ENCODE measurements around the gene TDRD10. TPM values are rescaled to one million over a fixed set of nuclear protein-coding genes. Genes with fewer than 3 reads are reported as not detected.

Gene TDRD10
- polyA plus RNA-seq, 4 donors = 0.81 to 3.4 (median 1.6) TPM; not detected in 1

DNA sequence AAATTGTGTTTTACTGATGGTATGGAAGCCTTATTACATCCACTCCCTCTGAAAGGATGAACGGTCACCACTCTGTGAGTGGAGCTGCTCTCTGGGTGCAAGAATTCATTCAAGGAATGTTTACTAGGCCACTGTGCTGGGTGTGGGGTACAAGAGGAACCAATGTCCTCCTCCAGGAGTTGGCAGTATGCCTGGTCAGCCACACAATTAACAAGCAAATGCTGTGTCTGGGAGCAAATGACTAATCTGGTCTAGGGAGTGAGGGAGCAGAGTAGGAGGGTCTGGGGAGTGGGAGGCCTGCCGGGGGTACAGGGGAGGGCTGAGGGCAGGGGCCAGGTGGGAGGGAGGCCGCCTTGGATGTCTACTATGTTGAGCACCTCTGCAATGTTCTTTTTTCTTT is 27.2 kb upstream of the TDRD10 start:
- H3K27ac ChIP-seq (ENCODE audit: low read depth in 1 of 3, low read length in 2 of 3) = no peak overlapping the region
- no peak for FAIRE-seq
- no peaks in the 10 kb centered on the region for H3K9me3 ChIP-seq (ENCODE audit: control insufficient read depth in 2 of 2, insufficient read depth in 1 of 2, low read depth in 1 of 2, low read length in 1 of 2)

DNA sequence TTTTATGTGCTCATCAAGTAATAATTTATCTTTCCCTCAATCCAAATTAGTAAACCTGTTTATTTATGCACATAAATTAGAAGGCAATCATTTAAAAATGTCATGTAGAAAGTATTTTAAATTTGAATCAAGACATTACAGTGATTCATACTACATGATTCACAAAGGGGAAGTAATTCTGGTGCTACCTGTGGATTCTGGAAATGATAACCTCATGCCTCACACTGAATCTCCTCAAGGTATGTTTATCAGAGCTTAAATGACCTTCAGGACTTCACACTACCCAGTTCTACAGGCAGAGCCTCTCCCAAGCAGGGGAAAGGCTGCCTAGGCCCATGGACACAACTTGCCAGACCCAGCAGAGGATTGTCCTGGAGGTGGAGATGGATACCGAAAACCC is 25.2 kb upstream of the TDRD10 start:
- H3K4me3 ChIP-seq (ENCODE audit: low read depth in 1 of 3, low read length in 3 of 3) = no peak overlapping the region
- DNase-seq (peak in 1 of 2 donors; percentile 68), FAIRE-seq (no peak)
- no peaks in the 10 kb centered on the region for H3K9me3 ChIP-seq (ENCODE audit: control insufficient read depth in 2 of 2, insufficient read depth in 1 of 2, low read depth in 1 of 2, low read length in 1 of 2)
- peak overlapping the region in 1 of 3 donors; percentile 60 for H3K27ac ChIP-seq (ENCODE audit: low read depth in 1 of 3, low read length in 2 of 3)
- no peaks in the 10 kb centered on the region for H3K36me3 ChIP-seq (ENCODE audit: control insufficient read depth in 3 of 3, insufficient read depth in 2 of 3, low read depth in 1 of 3, low read length in 3 of 3)
- no peaks in the 10 kb centered on the region for H3K27me3 ChIP-seq (ENCODE audit: control insufficient read depth in 3 of 3, insufficient read depth in 3 of 3, low read length in 3 of 3)
- peaks cover 0 to 4% (median 0%) of the 10 kb centered on the region in 3 donors for H3K4me1 ChIP-seq (ENCODE audit: control insufficient read depth in 3 of 3, insufficient read depth in 2 of 3, low read depth in 1 of 3, low read length in 2 of 3)
- WGBS, 3 donors = 88 to 100% (median 95%) methylated on average over 1 of the region's 1 CpG

More for the DNA sequence above, 27.2 kb upstream of the TDRD10 start:
- no peaks in the 10 kb centered on the region for H3K27me3 ChIP-seq (ENCODE audit: control insufficient read depth in 3 of 3, insufficient read depth in 3 of 3, low read length in 3 of 3)
- WGBS, 3 donors = 16 to 45% (median 28%) methylated on average over 3 of the region's 3 CpGs
- no peak overlapping the region for H3K4me3 ChIP-seq (ENCODE audit: low read depth in 1 of 3, low read length in 3 of 3)
- H3K36me3 ChIP-seq (ENCODE audit: control insufficient read depth in 3 of 3, insufficient read depth in 2 of 3, low read depth in 1 of 3, low read length in 3 of 3) = no peaks in the 10 kb centered on the region
- DNase-seq = peak in 1 of 2 donors; percentile 93
- H3K4me1 ChIP-seq (ENCODE audit: control insufficient read depth in 3 of 3, insufficient read depth in 2 of 3, low read depth in 1 of 3, low read length in 2 of 3) = peaks cover 0 to 4% (median 0%) of the 10 kb centered on the region in 3 donors

DNA sequence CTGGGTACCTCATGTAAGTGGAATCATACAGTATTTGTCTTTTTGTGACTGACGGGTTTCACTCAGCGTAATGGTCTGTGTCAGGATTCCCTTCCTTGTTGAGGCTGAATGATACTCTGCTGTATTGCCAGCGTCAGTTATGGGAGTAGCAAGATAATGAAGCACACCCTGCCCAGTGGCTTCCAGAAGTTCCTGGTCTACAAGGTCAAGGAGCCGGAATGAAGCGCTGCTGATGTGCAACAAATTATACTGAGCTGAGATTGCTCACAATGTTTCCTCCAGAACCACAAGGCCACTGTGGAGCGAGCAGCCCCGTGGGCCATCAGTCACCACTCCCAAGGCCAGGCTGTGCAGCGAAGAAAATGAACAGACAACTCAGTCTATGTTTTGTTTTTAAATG is 24.0 kb upstream of the TDRD10 start:
- Histone ChIP-seq H3K27me3 (ENCODE audit: control insufficient read depth in 3 of 3, insufficient read depth in 3 of 3, low read length in 3 of 3) (no peaks in the 10 kb centered on the region), H3K4me1 (ENCODE audit: control insufficient read depth in 3 of 3, insufficient read depth in 2 of 3, low read depth in 1 of 3, low read length in 2 of 3) (peaks cover 0 to 4% (median 0%) of the 10 kb centered on the region in 3 donors), H3K36me3 (ENCODE audit: control insufficient read depth in 3 of 3, insufficient read depth in 2 of 3, low read depth in 1 of 3, low read length in 3 of 3) (no peaks in the 10 kb centered on the region), H3K27ac (ENCODE audit: low read depth in 1 of 3, low read length in 2 of 3) (peak overlapping the region in 2 of 3 donors; percentile 57 to 60), H3K9me3 (ENCODE audit: control insufficient read depth in 2 of 2, insufficient read depth in 1 of 2, low read depth in 1 of 2, low read length in 1 of 2) (no peaks in the 10 kb centered on the region), H3K4me3 (ENCODE audit: low read depth in 1 of 3, low read length in 3 of 3) (no peak overlapping the region)
- WGBS, 3 donors = 17 to 65% (median 30%) methylated on average over 8 of the region's 8 CpGs
- DNase-seq (peak; percentile 65 to 95), FAIRE-seq (no peak)

DNA sequence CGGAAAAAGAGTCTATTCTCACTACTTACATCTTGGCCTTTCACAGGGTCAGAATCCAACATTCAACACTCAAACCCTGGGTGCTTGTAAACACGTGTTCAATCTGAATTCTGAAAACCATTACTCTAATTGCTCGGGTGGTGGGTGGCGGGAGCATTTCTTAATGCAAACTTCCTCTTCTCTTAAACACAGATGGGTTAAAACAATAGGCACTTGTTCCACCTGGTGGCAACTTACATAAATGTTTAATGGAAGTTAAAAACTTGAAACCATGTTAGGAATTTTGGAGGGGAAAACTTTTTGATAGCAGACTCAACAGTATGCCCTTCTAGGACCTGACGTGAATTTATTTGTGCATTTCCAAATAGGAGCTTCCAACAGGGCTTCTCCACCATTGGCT is 23.4 kb upstream of the TDRD10 start:
- H3K4me1 ChIP-seq (ENCODE audit: control insufficient read depth in 3 of 3, insufficient read depth in 2 of 3, low read depth in 1 of 3, low read length in 2 of 3) = peaks cover 0 to 4% (median 0%) of the 10 kb centered on the region in 3 donors
- 11 to 42% (median 20%) methylated on average over 5 of the region's 5 CpGs for WGBS, 3 donors
- DNase-seq (peak; percentile 41 to 63), FAIRE-seq (no peak)
- no peaks in the 10 kb centered on the region for H3K27me3 ChIP-seq (ENCODE audit: control insufficient read depth in 3 of 3, insufficient read depth in 3 of 3, low read length in 3 of 3)
- no peak overlapping the region for H3K4me3 ChIP-seq (ENCODE audit: low read depth in 1 of 3, low read length in 3 of 3)
- H3K36me3 ChIP-seq (ENCODE audit: control insufficient read depth in 3 of 3, insufficient read depth in 2 of 3, low read depth in 1 of 3, low read length in 3 of 3) = no peaks in the 10 kb centered on the region
- H3K27ac ChIP-seq (ENCODE audit: low read depth in 1 of 3, low read length in 2 of 3) = peak overlapping the region in 1 of 3 donors; percentile 60
- H3K9me3 ChIP-seq (ENCODE audit: control insufficient read depth in 2 of 2, insufficient read depth in 1 of 2, low read depth in 1 of 2, low read length in 1 of 2) = no peaks in the 10 kb centered on the region

DNA sequence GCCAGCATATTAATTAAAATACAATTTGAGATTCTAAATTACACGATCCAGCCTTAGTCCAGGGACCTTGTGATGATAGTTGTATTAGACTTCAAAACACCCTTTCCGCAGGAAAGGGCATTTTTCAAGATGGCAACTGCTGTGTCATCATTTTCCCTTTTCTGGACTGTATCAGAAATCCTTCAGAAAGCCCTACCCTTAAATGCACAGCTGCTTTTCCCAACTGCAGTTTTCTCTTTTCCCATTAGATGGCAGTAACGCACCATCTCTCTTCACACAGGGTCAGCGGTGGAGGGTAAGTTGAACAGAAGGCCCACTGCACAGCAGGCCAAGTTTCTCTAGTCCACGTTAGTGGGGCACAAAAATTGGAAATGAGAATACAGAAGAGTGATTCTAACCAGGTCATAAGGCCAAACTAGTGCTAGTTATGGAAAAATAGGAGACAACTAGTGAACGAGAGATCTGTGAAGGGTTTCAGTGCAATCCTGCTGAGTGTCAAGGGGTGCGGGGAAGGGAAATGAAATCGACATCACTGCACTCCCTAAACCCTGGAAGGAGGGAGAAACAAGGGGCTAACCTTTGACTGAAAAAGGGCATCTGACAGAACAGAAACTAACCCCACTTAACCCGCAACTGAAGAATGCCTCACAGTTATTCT is 22.1 kb upstream of the TDRD10 start:
- no peak for FAIRE-seq
- no peaks in the 10 kb centered on the region for H3K36me3 ChIP-seq (ENCODE audit: control insufficient read depth in 3 of 3, insufficient read depth in 2 of 3, low read depth in 1 of 3, low read length in 3 of 3)

DNA sequence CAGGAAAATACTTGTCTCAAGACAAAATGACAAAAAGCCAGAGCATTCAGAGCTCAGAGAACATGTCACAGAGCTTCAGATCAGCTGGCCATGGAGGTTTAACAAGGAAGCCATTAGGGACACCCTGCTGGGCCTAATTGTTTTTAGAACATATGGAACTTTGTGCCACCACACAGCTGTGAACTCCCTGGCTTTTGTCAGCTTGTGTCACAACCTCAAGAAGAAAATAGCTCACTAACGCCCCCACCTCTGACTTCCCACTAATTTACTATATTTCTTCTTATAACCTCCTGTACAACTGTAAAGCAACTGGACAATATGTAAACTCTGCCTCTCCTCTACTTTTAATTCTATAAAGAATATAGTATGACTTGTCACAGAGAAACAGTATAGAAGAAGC is 21.0 kb upstream of the TDRD10 start:
- WGBS, 3 donors = 63 to 75% (median 67%) methylated on average over 1 of the region's 1 CpG
- FAIRE-seq (no peak), DNase-seq (no peak)
- Histone ChIP-seq H3K4me1 (ENCODE audit: control insufficient read depth in 3 of 3, insufficient read depth in 2 of 3, low read depth in 1 of 3, low read length in 2 of 3) (peaks cover 0 to 4% (median 0%) of the 10 kb centered on the region in 3 donors), H3K9me3 (ENCODE audit: control insufficient read depth in 2 of 2, insufficient read depth in 1 of 2, low read depth in 1 of 2, low read length in 1 of 2) (no peaks in the 10 kb centered on the region), H3K27ac (ENCODE audit: low read depth in 1 of 3, low read length in 2 of 3) (no peak overlapping the region), H3K4me3 (ENCODE audit: low read depth in 1 of 3, low read length in 3 of 3) (no peak overlapping the region), H3K36me3 (ENCODE audit: control insufficient read depth in 3 of 3, insufficient read depth in 2 of 3, low read depth in 1 of 3, low read length in 3 of 3) (no peaks in the 10 kb centered on the region), H3K27me3 (ENCODE audit: control insufficient read depth in 3 of 3, insufficient read depth in 3 of 3, low read length in 3 of 3) (no peaks in the 10 kb centered on the region)

More for the DNA sequence above, 22.1 kb upstream of the TDRD10 start:
- DNase-seq = peak; percentile 82 to 86
- Histone ChIP-seq H3K27ac (ENCODE audit: low read depth in 1 of 3, low read length in 2 of 3) (no peak overlapping the region), H3K27me3 (ENCODE audit: control insufficient read depth in 3 of 3, insufficient read depth in 3 of 3, low read length in 3 of 3) (no peaks in the 10 kb centered on the region), H3K9me3 (ENCODE audit: control insufficient read depth in 2 of 2, insufficient read depth in 1 of 2, low read depth in 1 of 2, low read length in 1 of 2) (no peaks in the 10 kb centered on the region), H3K4me1 (ENCODE audit: control insufficient read depth in 3 of 3, insufficient read depth in 2 of 3, low read depth in 1 of 3, low read length in 2 of 3) (peaks cover 0 to 4% (median 0%) of the 10 kb centered on the region in 3 donors), H3K4me3 (ENCODE audit: low read depth in 1 of 3, low read length in 3 of 3) (no peak overlapping the region)
- WGBS, 3 donors = 37 to 42% (median 38%) methylated on average over 9 of the region's 9 CpGs

DNA sequence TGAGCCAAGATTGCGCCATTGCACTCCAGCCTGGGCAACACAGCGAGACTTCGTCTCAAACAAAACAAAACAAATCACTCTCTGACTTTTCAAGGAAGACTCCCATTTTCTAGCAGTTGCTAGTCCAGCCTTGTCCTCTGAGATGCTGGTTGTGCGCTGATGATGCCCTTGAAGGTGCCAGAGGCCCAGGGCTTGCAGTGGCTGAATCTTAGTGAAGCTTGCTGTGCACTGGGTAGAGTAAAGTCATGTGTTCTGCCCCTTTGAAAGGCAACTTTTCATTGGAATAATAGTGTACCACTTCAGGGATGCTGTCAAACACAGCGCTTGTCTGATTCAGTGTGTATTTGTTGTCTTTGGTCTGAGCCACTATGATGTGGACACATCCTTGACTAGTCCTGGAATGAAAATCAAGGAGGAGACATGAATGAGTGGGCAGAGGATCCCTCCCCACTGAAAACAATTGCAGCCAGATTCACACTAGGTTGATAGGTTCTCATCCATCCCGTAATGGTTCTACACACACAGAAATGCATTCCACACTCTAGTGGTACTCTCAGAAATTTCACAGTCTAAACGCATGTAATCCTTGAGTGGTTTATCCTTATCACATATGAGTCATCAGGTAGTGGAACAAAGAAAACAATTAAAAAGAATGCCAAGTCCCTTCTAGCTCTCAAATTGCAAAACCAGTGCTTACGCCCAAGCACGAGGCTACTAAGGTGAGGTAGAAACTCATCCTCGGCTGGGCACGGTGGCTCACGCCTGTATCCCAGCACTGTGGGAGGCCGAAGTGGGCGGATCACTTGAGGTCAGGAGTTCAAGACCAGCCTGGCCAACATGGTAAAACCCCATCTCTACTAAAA is 17.8 kb upstream of the TDRD10 start:
- peaks cover 0 to 3% (median 0%) of the 10 kb centered on the region in 3 donors for H3K36me3 ChIP-seq (ENCODE audit: control insufficient read depth in 3 of 3, insufficient read depth in 2 of 3, low read depth in 1 of 3, low read length in 3 of 3)
- no peaks in the 10 kb centered on the region for H3K27me3 ChIP-seq (ENCODE audit: control insufficient read depth in 3 of 3, insufficient read depth in 3 of 3, low read length in 3 of 3)
- H3K4me3 ChIP-seq (ENCODE audit: low read depth in 1 of 3, low read length in 3 of 3) = no peak overlapping the region
- DNase-seq (peak in 1 of 2 donors; percentile 43), FAIRE-seq (no peak)
- H3K27ac ChIP-seq (ENCODE audit: low read depth in 1 of 3, low read length in 2 of 3) = peak overlapping the region in 1 of 3 donors; percentile 45
- no peaks in the 10 kb centered on the region for H3K9me3 ChIP-seq (ENCODE audit: control insufficient read depth in 2 of 2, insufficient read depth in 1 of 2, low read depth in 1 of 2, low read length in 1 of 2)
- WGBS, 3 donors = 47 to 66% (median 50%) methylated on average over 14 of the region's 14 CpGs
- peaks cover 0 to 4% (median 0%) of the 10 kb centered on the region in 3 donors for H3K4me1 ChIP-seq (ENCODE audit: control insufficient read depth in 3 of 3, insufficient read depth in 2 of 3, low read depth in 1 of 3, low read length in 2 of 3)

DNA sequence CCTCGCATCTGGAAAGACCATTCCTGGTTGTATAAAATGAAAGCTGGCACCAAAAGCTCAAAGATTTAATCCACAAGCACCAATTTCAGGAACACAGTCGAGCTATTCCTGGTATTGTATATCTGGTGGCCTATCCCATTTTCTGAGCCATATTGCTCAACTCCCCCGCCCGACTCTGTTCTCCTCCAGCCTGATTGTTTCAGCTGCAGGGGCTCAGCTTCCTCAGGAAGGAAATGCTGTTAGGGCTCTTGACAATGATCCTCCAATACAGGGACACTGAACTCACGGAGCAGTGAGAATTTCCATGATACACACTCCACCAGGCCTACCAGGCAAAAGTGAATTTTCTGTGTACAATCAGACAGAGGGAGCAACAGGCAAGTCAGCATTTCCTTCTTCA is 16.9 kb upstream of the TDRD10 start:
- FAIRE-seq (no peak), DNase-seq (no peak)
- no peaks in the 10 kb centered on the region for H3K27me3 ChIP-seq (ENCODE audit: control insufficient read depth in 3 of 3, insufficient read depth in 3 of 3, low read length in 3 of 3)

More for the DNA sequence above, 16.9 kb upstream of the TDRD10 start:
- H3K4me1 ChIP-seq (ENCODE audit: control insufficient read depth in 3 of 3, insufficient read depth in 2 of 3, low read depth in 1 of 3, low read length in 2 of 3) = peaks cover 0 to 4% (median 0%) of the 10 kb centered on the region in 3 donors
- WGBS, 3 donors = 66 to 82% (median 71%) methylated on average over 5 of the region's 5 CpGs
- no peak overlapping the region for H3K27ac ChIP-seq (ENCODE audit: low read depth in 1 of 3, low read length in 2 of 3)
- H3K36me3 ChIP-seq (ENCODE audit: control insufficient read depth in 3 of 3, insufficient read depth in 2 of 3, low read depth in 1 of 3, low read length in 3 of 3) = peaks cover 0 to 3% (median 0%) of the 10 kb centered on the region in 3 donors
- H3K4me3 ChIP-seq (ENCODE audit: low read depth in 1 of 3, low read length in 3 of 3) = no peak overlapping the region
- no peaks in the 10 kb centered on the region for H3K9me3 ChIP-seq (ENCODE audit: control insufficient read depth in 2 of 2, insufficient read depth in 1 of 2, low read depth in 1 of 2, low read length in 1 of 2)
